GM11168 (cell line): ENCODE results near the gene CKAP5.

Experiments used
- in situ Hi-C: fragments of 300-500 bp; cut with MboI; formaldehyde crosslinking; loops from one replicate; pipeline ENCODE4 v1.12.0; 2022; ENCODE audit warnings: low sequenced_read_pairs; ENCODE audit not compliant: unreplicated experiment

CKAP5 gene

GRCh38 chr11:46856605-46857343, 10.7 kb upstream of the CKAP5 start:
- in situ Hi-C loops: no loop called here

GRCh38 chr11:46855863-46856262, 9.8 kb upstream of the CKAP5 start:
- in situ Hi-C loops: no loop called here

DNA sequence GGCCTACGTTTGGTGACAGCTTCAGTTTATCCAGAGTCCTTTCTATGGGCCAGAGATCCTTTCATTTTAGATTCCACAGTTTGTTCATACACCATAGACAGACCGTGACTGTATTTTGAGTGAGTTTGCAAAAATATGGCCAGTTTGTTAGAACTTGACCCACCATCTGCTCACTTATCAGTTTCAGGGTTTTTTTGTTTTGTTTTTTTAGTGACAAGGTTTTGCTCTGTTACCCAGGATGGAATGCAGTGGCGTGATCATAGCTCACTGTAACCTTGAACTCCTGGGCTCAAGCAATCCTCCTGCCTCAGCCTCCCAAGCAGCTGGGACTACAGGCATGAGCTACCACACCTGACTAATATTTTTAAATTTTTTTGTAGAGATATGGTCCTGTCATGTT, 9.1 kb upstream of the CKAP5 start:
- in situ Hi-C loops: no loop called here

DNA sequence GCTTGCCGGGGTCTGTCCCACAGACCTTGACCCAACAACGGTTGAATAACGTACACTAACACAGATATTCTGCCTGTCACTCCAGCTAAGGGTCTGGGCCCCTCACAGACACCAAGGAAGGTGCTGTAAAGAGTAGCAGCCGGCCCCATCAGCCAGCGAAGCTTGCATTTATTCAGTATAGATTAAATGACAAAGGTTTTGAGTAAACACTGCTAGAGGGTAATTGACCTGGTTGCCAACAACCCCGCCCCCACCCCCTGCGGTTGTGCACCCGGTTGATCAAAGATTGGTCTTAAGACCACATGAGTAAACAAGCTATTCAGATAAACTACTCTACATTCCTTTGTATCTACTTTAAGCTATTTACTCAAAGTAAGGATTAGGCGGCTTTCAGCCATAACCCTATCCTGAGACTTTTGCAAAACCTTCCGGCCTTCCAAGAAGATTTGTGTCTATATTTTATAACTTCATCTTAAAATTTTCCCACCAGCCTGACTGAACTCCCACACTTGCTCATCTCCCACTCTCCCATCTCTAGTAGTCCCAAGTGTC, 4.8 kb upstream of the CKAP5 start:
- in situ Hi-C loops: no loop called here

DNA sequence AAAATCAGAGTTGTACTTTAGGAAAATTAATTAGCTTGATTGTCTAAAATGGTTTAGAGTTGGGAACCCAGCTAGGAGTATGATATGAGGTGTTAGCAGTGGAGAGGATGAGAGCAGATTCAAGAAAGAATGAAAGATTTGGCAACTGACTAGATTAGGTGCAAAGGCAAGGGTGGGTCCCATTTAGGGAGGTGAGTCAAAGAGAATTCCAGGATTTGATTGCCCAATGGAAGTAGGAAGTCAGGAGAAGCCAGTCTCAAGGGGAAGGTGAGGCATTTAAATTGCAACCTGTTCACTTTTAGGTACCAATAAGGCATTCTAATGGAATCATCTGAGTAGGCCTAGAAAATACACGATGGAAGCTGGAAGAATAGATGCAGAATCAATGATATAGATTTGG, 3.6 kb upstream of the CKAP5 start:
- in situ Hi-C loops: no loop called here

- in situ Hi-C loops: no loop called here
Measured at GRCh38 chr11:46846510-46846830, 390 bp upstream of the CKAP5 start.

- in situ Hi-C loops: no loop called here
Measured at GRCh38 chr11:46845440-46845739, 690 bp downstream of the CKAP5 start.

- in situ Hi-C loops: no loop called here
Measured at GRCh38 chr11:46840116-46840515, 6.0 kb downstream of the CKAP5 start.

DNA sequence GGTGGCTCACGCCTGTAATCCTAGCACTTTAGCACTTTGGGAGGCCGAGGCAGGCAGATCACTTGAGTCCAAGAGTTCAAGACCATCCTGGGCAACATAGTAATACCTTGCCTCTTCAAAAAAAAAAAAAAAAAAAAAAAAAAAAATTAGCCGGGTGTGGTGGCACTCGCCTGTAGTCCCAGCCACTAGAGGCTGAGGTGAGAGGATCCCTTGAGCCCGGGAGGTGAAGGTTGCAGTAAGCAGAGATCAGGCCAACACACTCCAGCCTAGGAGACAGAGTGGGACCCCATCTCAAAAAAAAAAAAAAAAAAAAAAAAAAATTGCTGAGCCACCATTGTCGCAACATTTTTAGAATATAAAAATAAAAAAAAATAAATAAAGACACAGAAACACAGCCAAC, 7.6 kb downstream of the CKAP5 start:
- in situ Hi-C loops: no loop called here

DNA sequence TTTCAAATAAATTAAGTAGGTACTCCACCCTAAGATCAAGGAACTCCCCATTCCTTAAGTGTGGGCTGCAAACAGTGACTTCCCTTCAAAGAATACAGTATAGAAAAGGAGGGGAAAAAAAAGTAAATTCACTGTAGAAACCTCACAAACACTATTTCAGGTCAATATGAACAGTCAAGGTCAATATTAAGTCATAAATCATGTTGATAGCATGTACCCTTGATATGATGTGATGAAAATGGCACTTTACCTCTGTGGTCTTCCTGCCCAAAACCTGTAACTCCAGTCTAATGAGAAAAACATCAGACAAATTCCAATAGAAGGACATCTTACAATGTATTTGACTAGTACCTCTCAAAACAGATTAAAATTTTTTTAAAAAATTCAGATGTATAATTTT, 8.2 kb downstream of the CKAP5 start:
- in situ Hi-C loops: no loop called here

DNA sequence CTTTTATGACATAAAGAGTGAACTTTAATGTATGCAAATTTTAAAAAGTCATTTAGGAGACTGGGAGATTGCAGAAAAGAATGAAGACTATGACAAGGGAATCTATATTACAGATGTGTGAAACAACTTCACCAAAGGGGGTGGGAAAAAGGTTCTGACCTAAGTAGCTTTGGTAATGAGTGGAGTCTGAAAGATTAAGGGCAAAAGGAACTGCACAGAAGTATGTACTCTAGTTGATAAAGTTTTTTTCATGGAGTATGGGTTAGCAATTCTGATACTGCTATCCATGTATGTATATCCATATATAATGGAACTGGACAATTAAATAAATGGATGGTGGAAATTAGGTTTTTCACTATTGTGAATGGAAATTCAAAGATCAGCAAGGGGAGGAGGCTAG, 9.2 kb downstream of the CKAP5 start:
- in situ Hi-C loops: no loop called here

DNA sequence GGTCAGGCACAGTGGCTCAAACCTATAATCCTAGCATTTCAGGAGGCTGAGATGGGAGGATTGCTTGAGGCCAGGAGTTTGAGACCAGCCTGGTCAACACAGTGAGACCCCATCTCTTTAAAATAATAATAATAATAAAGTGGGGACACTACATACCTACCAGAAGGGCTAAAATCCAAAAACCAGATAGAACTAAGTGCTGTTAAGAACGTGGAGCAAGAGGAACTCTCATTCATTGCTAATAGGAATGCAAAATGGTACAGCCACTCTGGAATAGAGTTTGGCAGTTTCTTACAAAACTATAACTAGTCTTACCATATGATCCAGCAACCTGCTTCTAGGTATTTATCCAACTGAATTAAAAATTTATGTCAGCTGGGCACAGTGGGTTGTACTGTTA, 9.6 kb downstream of the CKAP5 start:
- in situ Hi-C loops: no loop called here

DNA sequence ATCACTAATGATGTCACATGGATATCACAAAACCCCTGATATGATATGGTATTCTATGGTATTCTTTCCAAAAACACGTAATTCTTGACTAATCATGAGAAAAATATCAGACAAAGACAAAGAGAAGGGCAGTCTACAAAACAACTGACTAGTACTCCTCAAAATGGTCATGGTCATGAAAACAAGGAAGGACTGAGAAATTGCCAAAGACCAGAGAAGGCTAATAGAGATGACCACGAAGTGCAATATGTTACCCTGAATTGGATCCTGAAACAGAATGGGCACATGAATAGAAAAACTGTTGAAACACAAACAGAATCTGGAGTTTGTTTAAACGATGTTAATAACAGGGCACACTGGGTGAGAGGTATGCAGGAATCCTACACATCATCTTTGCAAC, 10.2 kb downstream of the CKAP5 start:
- in situ Hi-C loops: no loop called here

DNA sequence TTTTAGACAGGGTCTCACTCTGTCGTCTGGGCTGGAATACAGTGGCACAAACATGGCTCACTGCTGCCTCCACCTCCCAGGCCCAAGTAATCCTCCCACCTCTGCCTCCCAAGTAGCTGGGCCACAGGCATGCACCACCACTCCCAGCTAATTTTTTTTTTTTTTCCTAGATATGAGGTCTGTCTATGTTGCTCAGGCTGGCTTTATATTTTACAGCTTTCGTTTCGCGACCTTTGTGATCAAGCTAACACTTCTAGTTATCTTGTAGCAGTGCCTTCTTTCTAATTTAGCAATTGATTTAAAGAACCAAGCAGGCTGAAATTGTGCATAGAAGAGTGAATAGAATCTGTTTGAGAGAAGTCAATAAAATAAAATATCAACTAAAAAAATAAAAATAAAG, 11.3 kb downstream of the CKAP5 start:
- in situ Hi-C loops: no loop called here

DNA sequence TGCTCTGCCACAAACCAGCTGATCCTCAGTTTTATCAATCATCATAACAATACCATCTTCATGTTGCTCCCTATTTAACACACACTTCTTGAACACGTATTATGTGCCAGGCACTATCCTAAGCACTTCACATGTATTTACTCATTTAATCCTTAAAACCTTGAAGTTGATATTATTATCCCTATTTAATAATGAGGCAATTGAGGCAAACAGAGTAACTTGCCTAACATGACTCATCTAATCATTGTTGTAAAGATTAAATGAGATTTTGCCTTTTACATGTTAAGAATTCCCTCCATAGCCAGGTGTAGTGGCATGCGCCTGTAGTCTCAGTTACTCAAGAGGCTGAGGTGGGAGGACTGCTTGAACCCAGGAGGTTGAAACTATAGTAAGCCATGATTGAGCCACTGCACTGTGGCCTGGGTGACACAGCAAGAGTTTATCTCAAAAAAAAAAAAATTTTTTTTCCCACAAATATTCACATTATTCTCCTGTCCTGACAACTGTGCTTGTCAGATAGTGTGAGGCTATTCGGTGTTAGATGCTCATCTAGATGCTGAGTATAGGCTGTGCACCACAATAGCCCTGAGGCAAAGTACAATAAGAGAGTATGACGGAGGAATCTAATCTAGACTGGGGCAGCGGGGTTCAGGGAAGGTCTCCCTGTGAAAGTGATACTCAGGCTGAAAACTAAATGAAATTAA, 13.4 kb downstream of the CKAP5 start:
- in situ Hi-C loops: no loop called here

GRCh38 chr11:46827995-46828394, 18.1 kb downstream of the CKAP5 start:
- in situ Hi-C loops: no loop called here

- in situ Hi-C loops: no loop called here
Measured at GRCh38 chr11:46826310-46827044, 19.6 kb downstream of the CKAP5 start.

- in situ Hi-C loops: no loop called here
Measured at GRCh38 chr11:46808799-46809431, 37.2 kb downstream of the CKAP5 start.

- in situ Hi-C loops: no loop called here
Measured at GRCh38 chr11:46801694-46802470, 44.2 kb downstream of the CKAP5 start.

- in situ Hi-C loops: no loop called here
Measured at GRCh38 chr11:46800177-46800576, 45.9 kb downstream of the CKAP5 start.
